GM06990 (cell line): ENCODE results near the gene ITM2C.

Source experiments
- DNase-seq: peaks from one replicate; pipeline ENCODE4 v3.0.0-alpha.2; 2011; ENCODE audit not compliant: insufficient read length; ENCODE audit errors: extremely low read depth
- H3K27me3 ChIP-seq: replicated peaks from 2 replicates; pipeline ENCODE4 v1.6.0; 2011; ENCODE audit warnings: low read length; ENCODE audit not compliant: control insufficient read depth, insufficient read depth
- H3K36me3 ChIP-seq: 2 replicates; pipeline ENCODE4 v1.5.1; 2011; ENCODE audit warnings: low read length; ENCODE audit not compliant: control insufficient read depth, insufficient read depth
- H3K4me3 ChIP-seq: replicated peaks from 2 replicates; pipeline ENCODE4 v1.5.1; 2011; ENCODE audit warnings: low read depth, mild to moderate bottlenecking, control low read depth, low read length
- TF ChIP-seq, protein P1 (sequence below): IDR thresholded peaks from 2 replicates; pipeline ENCODE4 v1.5.1; 2011; ENCODE audit warnings: low read length, control low read depth, mild to moderate bottlenecking, inconsistent platforms; ENCODE audit not compliant: insufficient read depth, poor library complexity, severe bottlenecking

ITM2C gene

DNA sequence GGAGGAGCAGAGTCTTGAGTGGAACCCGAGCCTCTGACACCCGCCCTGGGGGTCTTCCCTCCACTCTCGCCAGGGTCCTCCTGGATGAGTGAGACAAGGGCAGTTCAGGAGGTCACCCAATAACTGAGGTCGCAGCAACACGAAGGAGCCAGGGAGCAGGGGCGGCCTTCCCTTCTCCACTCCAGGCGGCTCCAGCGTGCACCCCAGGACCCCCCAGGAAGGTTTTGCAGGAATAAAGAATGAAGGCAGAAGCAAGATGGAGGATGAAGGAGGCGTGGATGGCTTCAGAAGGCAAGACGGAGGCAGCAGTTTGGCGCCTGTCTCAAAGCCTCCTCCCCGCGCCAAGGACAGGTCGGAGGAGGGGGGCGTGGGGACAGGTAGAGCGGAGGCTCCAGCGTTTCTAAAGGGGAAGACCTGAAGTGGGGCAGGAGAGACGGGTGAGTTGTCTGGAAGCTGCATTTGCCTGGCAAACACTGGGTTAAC, 579 bp upstream of the ITM2C start:
- H3K27me3 ChIP-seq = no peaks in the 10 kb centered on the region
- TF ChIP-seq, protein P1, sequence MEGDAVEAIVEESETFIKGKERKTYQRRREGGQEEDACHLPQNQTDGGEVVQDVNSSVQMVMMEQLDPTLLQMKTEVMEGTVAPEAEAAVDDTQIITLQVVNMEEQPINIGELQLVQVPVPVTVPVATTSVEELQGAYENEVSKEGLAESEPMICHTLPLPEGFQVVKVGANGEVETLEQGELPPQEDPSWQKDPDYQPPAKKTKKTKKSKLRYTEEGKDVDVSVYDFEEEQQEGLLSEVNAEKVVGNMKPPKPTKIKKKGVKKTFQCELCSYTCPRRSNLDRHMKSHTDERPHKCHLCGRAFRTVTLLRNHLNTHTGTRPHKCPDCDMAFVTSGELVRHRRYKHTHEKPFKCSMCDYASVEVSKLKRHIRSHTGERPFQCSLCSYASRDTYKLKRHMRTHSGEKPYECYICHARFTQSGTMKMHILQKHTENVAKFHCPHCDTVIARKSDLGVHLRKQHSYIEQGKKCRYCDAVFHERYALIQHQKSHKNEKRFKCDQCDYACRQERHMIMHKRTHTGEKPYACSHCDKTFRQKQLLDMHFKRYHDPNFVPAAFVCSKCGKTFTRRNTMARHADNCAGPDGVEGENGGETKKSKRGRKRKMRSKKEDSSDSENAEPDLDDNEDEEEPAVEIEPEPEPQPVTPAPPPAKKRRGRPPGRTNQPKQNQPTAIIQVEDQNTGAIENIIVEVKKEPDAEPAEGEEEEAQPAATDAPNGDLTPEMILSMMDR = no peak
- H3K36me3 ChIP-seq = peaks cover 1% of the 10 kb centered on the region
- peak overlapping the region; percentile 86 for H3K4me3 ChIP-seq
- DNase-seq = peak; percentile 13

DNA sequence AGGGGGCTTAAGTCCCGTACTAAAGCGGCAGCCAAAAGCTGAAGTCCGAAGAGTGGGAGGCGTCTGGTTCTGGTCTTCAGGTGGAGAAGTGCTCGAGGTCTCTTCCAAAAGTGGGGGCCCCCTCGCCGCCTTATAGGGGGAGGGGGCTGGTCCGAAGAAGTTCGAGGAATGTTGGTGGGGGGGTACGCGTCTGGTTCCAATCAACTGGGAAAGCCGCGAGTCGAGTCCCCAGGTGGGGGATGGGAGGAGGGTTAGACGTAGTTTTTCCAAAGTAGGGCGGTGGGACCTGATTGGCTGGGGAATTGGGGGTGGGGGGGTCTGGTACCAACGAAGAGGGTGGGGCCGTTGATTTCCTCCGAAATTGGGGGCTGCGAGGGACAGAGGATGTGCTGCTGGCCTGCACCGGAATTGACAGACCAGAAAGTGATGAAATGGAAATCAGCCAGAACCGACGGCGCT, 594 bp downstream of the ITM2C start:
- Histone ChIP-seq H3K36me3 (peaks cover 4% of the 10 kb centered on the region), H3K27me3 (no peaks in the 10 kb centered on the region), H3K4me3 (peak overlapping the region; percentile 86)
- no peak for DNase-seq
- TF ChIP-seq, protein P1 = no peak

DNA sequence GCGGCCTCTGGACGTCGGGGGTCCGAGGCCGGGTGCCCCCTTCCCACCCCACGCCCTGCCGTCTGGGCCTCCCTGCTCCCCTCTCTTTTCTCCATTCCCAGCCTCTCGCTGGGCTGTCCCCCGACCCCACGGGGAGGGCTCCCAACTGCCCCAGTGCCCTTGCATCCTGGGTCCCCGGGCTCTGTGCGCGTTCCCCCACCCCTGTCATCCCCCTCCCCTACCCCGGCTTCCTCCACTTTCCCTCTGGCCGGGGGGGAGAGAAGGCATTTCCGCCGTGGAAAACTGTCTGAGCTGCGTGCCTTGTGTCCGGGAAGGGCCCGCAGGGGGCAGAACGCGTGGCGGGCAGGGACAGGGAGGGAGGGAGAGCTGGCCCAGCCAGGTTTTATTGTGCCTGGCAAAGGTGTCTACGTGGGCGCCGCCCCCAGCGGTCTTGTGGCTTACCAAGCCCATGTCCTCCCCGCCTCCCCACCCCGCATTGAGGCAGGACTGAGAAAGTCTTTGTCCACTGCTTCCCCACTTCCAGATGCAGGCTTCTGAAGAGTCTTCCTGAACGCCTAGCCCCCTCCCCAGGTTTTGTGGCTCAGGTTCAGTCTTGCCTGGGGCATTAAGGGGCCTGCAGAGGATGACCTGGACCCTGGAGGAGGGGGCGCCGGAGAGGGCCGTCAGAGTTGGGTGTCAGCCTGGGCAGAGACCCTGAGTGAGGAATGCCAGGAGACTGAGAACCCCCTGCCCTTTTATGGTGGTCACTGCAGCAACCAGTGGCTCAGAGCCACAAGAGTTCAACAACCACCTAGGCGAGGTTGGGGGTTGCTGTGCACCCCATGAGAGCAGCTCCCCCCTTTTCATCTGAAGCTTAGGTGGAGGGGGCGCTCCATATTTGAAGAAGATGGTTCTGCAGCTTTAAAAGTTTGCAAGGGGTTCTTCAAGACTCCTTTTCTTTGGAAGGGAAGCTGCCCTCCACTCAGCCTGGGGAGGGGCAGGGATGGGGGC, 1.3 kb downstream of the ITM2C start:
- Histone ChIP-seq H3K36me3 (peaks cover 4% of the 10 kb centered on the region), H3K27me3 (no peaks in the 10 kb centered on the region), H3K4me3 (peak overlapping the region; percentile 86)
- no peak for DNase-seq
- TF ChIP-seq, protein P1 = peak; percentile 19

DNA sequence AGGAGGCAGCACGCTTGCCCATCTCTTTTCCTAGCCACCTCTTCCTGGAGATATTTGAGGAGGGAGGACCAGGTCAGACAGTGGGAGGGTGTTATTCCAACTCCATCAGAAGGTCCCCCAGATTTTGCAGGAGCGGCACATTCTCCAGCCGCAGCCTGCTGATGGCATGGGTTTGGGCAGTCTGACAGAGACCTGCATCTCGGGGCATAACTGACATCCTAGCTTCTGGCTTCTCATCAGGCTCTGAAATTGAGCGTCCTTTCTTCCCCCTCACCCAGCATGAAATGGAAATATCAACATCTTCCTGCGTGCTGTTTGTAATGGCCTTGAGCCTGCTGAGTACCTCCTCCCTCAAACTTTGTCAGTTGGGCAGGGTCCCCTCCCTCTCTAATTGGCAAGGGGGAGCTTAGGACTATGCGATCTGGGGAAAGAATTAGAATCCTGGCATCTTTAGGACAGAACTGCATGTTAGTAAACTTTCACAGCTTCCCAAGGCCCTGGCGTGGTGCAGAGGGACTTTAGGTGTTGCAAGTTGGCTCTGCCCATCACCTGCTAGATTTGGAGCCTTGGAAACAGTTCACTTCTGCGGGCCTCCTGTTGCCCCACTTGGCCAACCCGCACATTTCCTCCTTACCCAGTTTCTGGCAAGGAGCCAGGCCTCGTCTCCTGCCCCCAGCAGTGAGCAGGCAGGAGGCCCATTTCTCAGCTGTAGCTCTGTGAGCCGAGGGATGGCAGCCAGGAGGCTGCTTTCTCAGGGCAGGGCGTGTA, 2.2 kb downstream of the ITM2C start:
- Histone ChIP-seq H3K27me3 (no peaks in the 10 kb centered on the region), H3K4me3 (no peak overlapping the region)
- DNase-seq = no peak

More for the DNA sequence above, 2.2 kb downstream of the ITM2C start:
- TF ChIP-seq, protein P1 = no peak
- peaks cover 4% of the 10 kb centered on the region for H3K36me3 ChIP-seq
